Measurements from ENCODE around the gene CRYBA1.

CRYBA1 gene

GRCh38 chr17:29207975-29208374, 38.7 kb upstream of the CRYBA1 start:
- no peak overlapping the region for H3K4me2 ChIP-seq (ENCODE audit: low read length)
- no peaks in the 10 kb centered on the region for H3K79me2 ChIP-seq (ENCODE audit: control insufficient read depth, insufficient read depth, low read length, poor library complexity)
- no peaks in the 10 kb centered on the region for H3K36me3 ChIP-seq (ENCODE audit: control insufficient read depth in 1 of 2, insufficient read depth in 2 of 2, low read length in 2 of 2)
- H3K4ac ChIP-seq (ENCODE audit: low read depth, low read length), result no peak overlapping the region
- no peak overlapping the region for H3K27ac ChIP-seq (ENCODE audit: low read depth, low read length)
- no peak overlapping the region for H2BK5ac ChIP-seq (ENCODE audit: low read depth, low read length, poor library complexity)
- H2BK12ac ChIP-seq (ENCODE audit: low read length), result no peak overlapping the region
- WGBS (ENCODE audit: extremely low coverage, insufficient coverage, insufficient read length), result no CpG with 5 or more reads among the region's 2 CpGs
- H2BK120ac ChIP-seq (ENCODE audit: insufficient read depth, low read length, poor library complexity), result no peak overlapping the region
- no peak overlapping the region for H2AK5ac ChIP-seq (ENCODE audit: low read length)
- no peaks in the 10 kb centered on the region for H3K27me3 ChIP-seq (ENCODE audit: insufficient read depth, low read length)
- no peak overlapping the region for H2AFZ ChIP-seq (ENCODE audit: insufficient read depth, low read length, poor library complexity)
- peak; percentile 77 to 84 for DNase-seq
- H3K79me1 ChIP-seq (ENCODE audit: low read length), result no peaks in the 10 kb centered on the region
- no peak overlapping the region for H4K8ac ChIP-seq (ENCODE audit: low read depth, low read length)
- no peak overlapping the region for H3K4me3 ChIP-seq (ENCODE audit: low read depth, low read length)
- no peak overlapping the region for H3K14ac ChIP-seq (ENCODE audit: low read length)
- H3K4me1 ChIP-seq (ENCODE audit: control insufficient read depth in 1 of 2, insufficient read depth in 2 of 2, low read length in 2 of 2), result peaks cover 0 to 3% of the 10 kb centered on the region in 2 experiments
- no peak overlapping the region for H4K12ac ChIP-seq (ENCODE audit: low read depth, low read length)
- no peak overlapping the region for H3K9ac ChIP-seq (ENCODE audit: low read length)
- H3K23ac ChIP-seq (ENCODE audit: low read length), result no peak overlapping the region
- no peak overlapping the region for H3K18ac ChIP-seq (ENCODE audit: low read length)
- no peak overlapping the region for H4K91ac ChIP-seq (ENCODE audit: low read depth, low read length)
- H3K9me3 ChIP-seq (ENCODE audit: insufficient read depth, low read depth, low read length), result no peaks in the 10 kb centered on the region

- Histone ChIP-seq H3K4me3 (ENCODE audit: low read depth, low read length) (no peak overlapping the region), H3K79me1 (ENCODE audit: low read length) (no peaks in the 10 kb centered on the region), H3K9ac (ENCODE audit: low read length) (no peak overlapping the region), H4K91ac (ENCODE audit: low read depth, low read length) (no peak overlapping the region), H2BK5ac (ENCODE audit: low read depth, low read length, poor library complexity) (no peak overlapping the region), H4K12ac (ENCODE audit: low read depth, low read length) (no peak overlapping the region), H3K9me3 (ENCODE audit: insufficient read depth, low read depth, low read length) (no peaks in the 10 kb centered on the region), H4K8ac (ENCODE audit: low read depth, low read length) (no peak overlapping the region), H3K18ac (ENCODE audit: low read length) (no peak overlapping the region), H3K14ac (ENCODE audit: low read length) (no peak overlapping the region), H3K27ac (ENCODE audit: low read depth, low read length) (no peak overlapping the region), H3K4me2 (ENCODE audit: low read length) (no peak overlapping the region), H2AK5ac (ENCODE audit: low read length) (no peak overlapping the region), H3K4ac (ENCODE audit: low read depth, low read length) (no peak overlapping the region), H2AFZ (ENCODE audit: insufficient read depth, low read length, poor library complexity) (no peak overlapping the region), H2BK120ac (ENCODE audit: insufficient read depth, low read length, poor library complexity) (no peak overlapping the region), H2BK12ac (ENCODE audit: low read length) (no peak overlapping the region), H3K4me1 (ENCODE audit: control insufficient read depth in 1 of 2, insufficient read depth in 2 of 2, low read length in 2 of 2) (peaks cover 0 to 3% of the 10 kb centered on the region in 2 experiments), H3K79me2 (ENCODE audit: control insufficient read depth, insufficient read depth, low read length, poor library complexity) (no peaks in the 10 kb centered on the region), H3K36me3 (ENCODE audit: control insufficient read depth in 1 of 2, insufficient read depth in 2 of 2, low read length in 2 of 2) (no peaks in the 10 kb centered on the region), H3K27me3 (ENCODE audit: insufficient read depth, low read length) (no peaks in the 10 kb centered on the region), H3K23ac (ENCODE audit: low read length) (no peak overlapping the region)
- no CpG with 5 or more reads among the region's 5 CpGs for WGBS (ENCODE audit: extremely low coverage, insufficient coverage, insufficient read length)
- DNase-seq, result no peak
These were observed 37.6 kb upstream of the CRYBA1 start for GRCh38 chr17:29209073-29209472.

GRCh38 chr17:29210879-29211278, 35.8 kb upstream of the CRYBA1 start:
- Histone ChIP-seq H3K27me3 (ENCODE audit: insufficient read depth, low read length) (no peaks in the 10 kb centered on the region), H3K23ac (ENCODE audit: low read length) (no peak overlapping the region), H2AFZ (ENCODE audit: insufficient read depth, low read length, poor library complexity) (no peak overlapping the region), H2BK12ac (ENCODE audit: low read length) (no peak overlapping the region), H2BK5ac (ENCODE audit: low read depth, low read length, poor library complexity) (no peak overlapping the region), H3K9ac (ENCODE audit: low read length) (no peak overlapping the region), H3K27ac (ENCODE audit: low read depth, low read length) (no peak overlapping the region), H3K79me2 (ENCODE audit: control insufficient read depth, insufficient read depth, low read length, poor library complexity) (no peaks in the 10 kb centered on the region), H3K4me1 (ENCODE audit: control insufficient read depth in 1 of 2, insufficient read depth in 2 of 2, low read length in 2 of 2) (peaks cover 0 to 3% of the 10 kb centered on the region in 2 experiments), H2AK5ac (ENCODE audit: low read length) (no peak overlapping the region), H4K91ac (ENCODE audit: low read depth, low read length) (no peak overlapping the region), H3K18ac (ENCODE audit: low read length) (no peak overlapping the region), H3K9me3 (ENCODE audit: insufficient read depth, low read depth, low read length) (no peaks in the 10 kb centered on the region), H3K4me2 (ENCODE audit: low read length) (no peak overlapping the region), H3K4me3 (ENCODE audit: low read depth, low read length) (no peak overlapping the region), H3K36me3 (ENCODE audit: control insufficient read depth in 1 of 2, insufficient read depth in 2 of 2, low read length in 2 of 2) (no peaks in the 10 kb centered on the region), H4K8ac (ENCODE audit: low read depth, low read length) (no peak overlapping the region), H2BK120ac (ENCODE audit: insufficient read depth, low read length, poor library complexity) (no peak overlapping the region), H3K14ac (ENCODE audit: low read length) (no peak overlapping the region), H3K4ac (ENCODE audit: low read depth, low read length) (no peak overlapping the region), H4K12ac (ENCODE audit: low read depth, low read length) (no peak overlapping the region), H3K79me1 (ENCODE audit: low read length) (no peaks in the 10 kb centered on the region)
- WGBS (ENCODE audit: extremely low coverage, insufficient coverage, insufficient read length), result no CpG with 5 or more reads among the region's 2 CpGs
- DNase-seq, result peak in 1 of 2 donors; percentile 75

- no peak overlapping the region for H2AFZ ChIP-seq (ENCODE audit: insufficient read depth, low read length, poor library complexity)
- no peaks in the 10 kb centered on the region for H3K27me3 ChIP-seq (ENCODE audit: insufficient read depth, low read length)
- H3K4me2 ChIP-seq (ENCODE audit: low read length), result no peak overlapping the region
- no peak for DNase-seq
- no peak overlapping the region for H3K4me3 ChIP-seq (ENCODE audit: low read depth, low read length)
- no peak overlapping the region for H3K18ac ChIP-seq (ENCODE audit: low read length)
- H3K27ac ChIP-seq (ENCODE audit: low read depth, low read length), result no peak overlapping the region
- no peaks in the 10 kb centered on the region for H3K79me1 ChIP-seq (ENCODE audit: low read length)
- H2AK5ac ChIP-seq (ENCODE audit: low read length), result no peak overlapping the region
- H2BK120ac ChIP-seq (ENCODE audit: insufficient read depth, low read length, poor library complexity), result no peak overlapping the region
- no peak overlapping the region for H2BK12ac ChIP-seq (ENCODE audit: low read length)
- H4K8ac ChIP-seq (ENCODE audit: low read depth, low read length), result no peak overlapping the region
- H3K4me1 ChIP-seq (ENCODE audit: control insufficient read depth in 1 of 2, insufficient read depth in 2 of 2, low read length in 2 of 2), result peaks cover 0 to 7% of the 10 kb centered on the region in 2 experiments
- H3K36me3 ChIP-seq (ENCODE audit: control insufficient read depth in 1 of 2, insufficient read depth in 2 of 2, low read length in 2 of 2), result no peaks in the 10 kb centered on the region
- no peak overlapping the region for H3K14ac ChIP-seq (ENCODE audit: low read length)
- no CpG with 5 or more reads among the region's 1 CpG for WGBS (ENCODE audit: extremely low coverage, insufficient coverage, insufficient read length)
- H3K9me3 ChIP-seq (ENCODE audit: insufficient read depth, low read depth, low read length), result no peaks in the 10 kb centered on the region
- no peaks in the 10 kb centered on the region for H3K79me2 ChIP-seq (ENCODE audit: control insufficient read depth, insufficient read depth, low read length, poor library complexity)
- no peak overlapping the region for H2BK5ac ChIP-seq (ENCODE audit: low read depth, low read length, poor library complexity)
- H4K12ac ChIP-seq (ENCODE audit: low read depth, low read length), result no peak overlapping the region
- no peak overlapping the region for H4K91ac ChIP-seq (ENCODE audit: low read depth, low read length)
- H3K4ac ChIP-seq (ENCODE audit: low read depth, low read length), result no peak overlapping the region
- H3K9ac ChIP-seq (ENCODE audit: low read length), result no peak overlapping the region
- no peak overlapping the region for H3K23ac ChIP-seq (ENCODE audit: low read length)
These were observed 34.5 kb upstream of the CRYBA1 start for GRCh38 chr17:29212094-29212631.
